ENCODE measurements around the gene ACER3.

- TF ChIP-seq POLR2A (IDR thresholded peaks at IDR 0.05) (no peak), CTCF (IDR thresholded peaks at IDR 0.05) (no peak)
Measured at GRCh38 chr11:77026743-77027142, 166.0 kb downstream of the ACER3 start.
